HepG2 (cell line): ENCODE results near the gene ALKBH2. TPM values are rescaled to one million over a fixed set of nuclear protein-coding genes. Genes with fewer than 3 reads are reported as not detected.

ENCODE experiments used
- BRF2 ChIP-seq: sonication (generic); formaldehyde crosslinking; IDR thresholded peaks from 2 replicates; pipeline ENCODE4 v1.8.1; 2022; ENCODE audit warnings: mild to moderate bottlenecking, missing genetic modification reagents
- CCDC6 ChIP-seq: sonication (generic); formaldehyde crosslinking; IDR thresholded peaks from 2 replicates; pipeline ENCODE4 v1.8.1; 2022; ENCODE audit warnings: mild to moderate bottlenecking, missing genetic modification reagents, moderate library complexity
- HDAC6 ChIP-seq: fragments of 200-600 bp; sonication (generic); IDR thresholded peaks from 2 replicates; pipeline ENCODE4 v1.7.0; 2017; ENCODE audit warnings: mild to moderate bottlenecking, antibody characterized with exemption, low read length, low read depth
- HNF4G ChIP-seq, 2 experiments: sonication (generic) in 1 of 2; formaldehyde crosslinking in 1 of 2; IDR thresholded peaks; 2 replicates each; pipeline versions ENCODE4 v1.4.0 to v1.6.1; 2011 to 2020; ENCODE audit warnings: borderline replicate concordance in 2 of 2, low read depth in 2 of 2, mild to moderate bottlenecking in 2 of 2, low read length in 1 of 2, missing genetic modification reagents in 1 of 2, moderate library complexity in 1 of 2
- LRRFIP1 ChIP-seq: sonication (generic); formaldehyde crosslinking; conservative IDR thresholded peaks from 2 replicates; pipeline ENCODE4 v1.4.0; 2020; ENCODE audit warnings: missing genetic modification reagents
- NFE2L1 ChIP-seq: sonication (generic); formaldehyde crosslinking; IDR thresholded peaks from 2 replicates; pipeline ENCODE4 v1.4.0; 2020; ENCODE audit warnings: missing genetic modification reagents, mild to moderate bottlenecking, borderline replicate concordance
- PHF21A ChIP-seq: sonication (generic); formaldehyde crosslinking; IDR thresholded peaks from 2 replicates; pipeline ENCODE4 v1.5.0; 2020; ENCODE audit warnings: mild to moderate bottlenecking, missing genetic modification reagents
- POLR2A ChIP-seq, 2 experiments: IDR thresholded peaks; 2 replicates each; pipeline ENCODE4 v1.6.1; 2011; ENCODE audit warnings: low read depth in 2 of 2, low read length in 2 of 2, mild to moderate bottlenecking in 1 of 2, moderate library complexity in 1 of 2; ENCODE audit not compliant: insufficient read depth in 1 of 2
- ZNF282 ChIP-seq: fragments of 450-650 bp; IDR thresholded peaks from 2 replicates; pipeline ENCODE4 v1.6.1; 2018; ENCODE audit not compliant: partially characterized antibody
- ZNF598 ChIP-seq: sonication (generic); formaldehyde crosslinking; IDR thresholded peaks from 2 replicates; pipeline ENCODE4 v1.5.1; 2020; ENCODE audit warnings: mild to moderate bottlenecking, missing genetic modification reagents, borderline replicate concordance
- ZNF703 ChIP-seq: sonication (generic); formaldehyde crosslinking; IDR thresholded peaks from 2 replicates; pipeline ENCODE4 v1.5.1; 2020; ENCODE audit warnings: missing genetic modification reagents, mild to moderate bottlenecking, moderate library complexity, borderline replicate concordance
- ZNF746 ChIP-seq: sonication (generic); formaldehyde crosslinking; IDR thresholded peaks from 2 replicates; pipeline ENCODE4 v1.8.0; 2022; ENCODE audit warnings: mild to moderate bottlenecking, missing genetic modification reagents
- ZNF777 ChIP-seq: sonication (generic); formaldehyde crosslinking; IDR thresholded peaks from 2 replicates; pipeline ENCODE4 v1.4.0; 2020; ENCODE audit warnings: missing genetic modification reagents
- polyA plus RNA-seq, 8 experiments: library from polyadenylated mRNA; depleted of rRNA in 3 of 8; stranded (reverse) in 7 of 8; unstranded in 1 of 8; fragments of >200 nt; fragmentation: Illumina TruSeq in 4 of 8; extraction: Trizol in 4 of 8; gene quantifications; 2 replicates each; pipeline versions ENCODE4 v1.2.1 to v1.2.3, GENCODE V29; 2011 to 2016; ENCODE audit warnings: low read depth in 4 of 8, missing spikeins in 1 of 8, mixed read lengths in 1 of 8; ENCODE audit not compliant: insufficient read depth in 1 of 8
- total RNA-seq, 5 experiments: library from RNA; depleted of rRNA; stranded (reverse); fragments of >200 nt; fragmentation: Illumina TruSeq; extraction: Trizol; gene quantifications; 2 replicates each; pipeline ENCODE4 v1.2.3, GENCODE V29; 2016; ENCODE audit warnings: low read depth in 1 of 5
- TF ChIP-seq, protein P1 (sequence below): sonication (generic); formaldehyde crosslinking; IDR thresholded peaks from 2 replicates; pipeline ENCODE4 v1.5.0; 2020; ENCODE audit warnings: missing genetic modification reagents, mild to moderate bottlenecking, borderline replicate concordance

Gene ALKBH2
- total and polyA plus RNA-seq, 2 of the 13 experiments (the other 11 are each of a cell fraction or from before 2014, with no cell fraction given): 21.0 to 40.5 TPM

DNA sequence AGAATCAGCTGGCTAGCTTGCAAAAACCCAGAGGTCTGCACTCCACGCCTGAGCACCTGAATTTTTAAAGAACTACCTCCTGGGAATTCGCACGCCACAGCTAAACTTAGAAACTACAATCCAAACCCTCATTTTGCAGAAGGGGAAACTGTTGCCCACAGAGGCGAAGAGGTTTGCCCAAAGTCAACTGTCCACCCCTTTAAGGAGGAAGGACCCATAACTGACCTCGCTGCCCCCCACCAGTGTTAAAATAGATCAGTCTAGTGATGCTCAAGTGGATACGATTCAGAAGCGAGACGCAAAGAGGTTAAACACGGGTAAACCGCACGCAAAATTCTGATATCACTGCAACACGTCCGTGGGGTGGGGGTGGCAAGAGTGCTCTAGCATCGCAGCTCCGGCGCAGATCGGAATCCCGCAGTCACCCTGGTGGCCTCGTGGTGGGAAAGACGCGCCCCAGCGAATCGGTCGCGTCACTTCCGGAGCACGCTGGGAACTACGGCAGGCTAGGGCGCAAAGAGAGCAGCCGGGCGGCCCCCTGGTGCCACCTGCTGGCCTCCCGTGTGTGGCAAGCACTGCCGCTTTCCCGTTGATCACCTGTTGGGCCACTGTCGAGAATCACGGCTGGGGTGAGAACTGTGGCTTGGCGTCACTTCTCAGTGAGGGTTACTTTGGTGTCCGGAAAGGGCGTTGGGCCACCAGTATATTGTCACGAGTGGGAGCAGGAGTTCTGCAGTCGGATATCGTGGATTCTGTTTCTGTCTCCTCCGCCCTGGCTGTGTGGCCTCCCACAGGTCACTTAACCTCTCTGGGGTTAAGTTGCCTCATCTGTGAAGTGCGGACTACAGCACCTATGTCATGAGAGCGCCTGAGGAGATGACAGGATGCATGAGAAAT lies at the start of gene ALKBH2 (continued):
- TF ChIP-seq ZNF746 (CRISPR knock-in tag) (no peak), HNF4G (IDR thresholded peaks at IDR 0.05; ENCODE audit: borderline replicate concordance, low read depth, low read length) (no peak), HNF4G (CRISPR knock-in tag; IDR thresholded peaks at IDR 0.05; ENCODE audit: borderline replicate concordance, low read depth) (peak; percentile 84), ZNF282 (no peak), POLR2A (IDR thresholded peaks at IDR 0.05; ENCODE audit: insufficient read depth in 1 of 2, low read depth in 2 of 2, low read length in 2 of 2) (peak; percentile 86 to 92), NFE2L1 (CRISPR knock-in tag) (peak; percentile 78; the same call in 1 of the 2 replicates), HDAC6 (no peak), LRRFIP1 (no peak; the same call in 1 of the 2 replicates), ZNF777 (CRISPR knock-in tag) (peak; percentile 65), BRF2 (CRISPR knock-in tag) (peak; percentile 87; the same call in 1 of the 2 replicates), ZNF703 (CRISPR knock-in tag) (no peak), PHF21A (CRISPR knock-in tag) (peak; percentile 75), ZNF598 (peak; percentile 93; the same call in 1 of the 2 replicates), CCDC6 (peak; percentile 94)
- TF ChIP-seq, protein P1, sequence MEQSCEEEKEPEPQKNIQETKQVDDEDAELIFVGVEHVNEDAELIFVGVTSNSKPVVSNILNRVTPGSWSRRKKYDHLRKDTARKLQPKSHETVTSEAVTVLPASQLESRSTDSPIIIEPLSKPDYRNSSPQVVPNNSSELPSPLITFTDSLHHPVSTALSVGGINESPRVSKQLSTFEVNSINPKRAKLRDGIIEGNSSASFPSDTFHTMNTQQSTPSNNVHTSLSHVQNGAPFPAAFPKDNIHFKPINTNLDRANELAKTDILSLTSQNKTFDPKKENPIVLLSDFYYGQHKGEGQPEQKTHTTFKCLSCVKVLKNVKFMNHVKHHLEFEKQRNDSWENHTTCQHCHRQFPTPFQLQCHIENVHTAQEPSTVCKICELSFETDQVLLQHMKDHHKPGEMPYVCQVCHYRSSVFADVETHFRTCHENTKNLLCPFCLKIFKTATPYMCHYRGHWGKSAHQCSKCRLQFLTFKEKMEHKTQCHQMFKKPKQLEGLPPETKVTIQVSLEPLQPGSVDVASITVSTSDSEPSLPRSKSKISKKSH (CRISPR knock-in tag): peak; percentile 94
